GM23248 (cell line): Measurements from ENCODE around the gene IHH.

ENCODE experiments used
- EZH2 ChIP-seq: fragments of 200-600 bp; sonication (generic); IDR thresholded peaks from 2 replicates; pipeline ENCODE4 v1.6.1; 2018; ENCODE audit warnings: antibody characterized with exemption, mild to moderate bottlenecking; ENCODE audit not compliant: insufficient read depth, poor library complexity, severe bottlenecking
- EZH2phosphoT487 ChIP-seq: fragments of 200-600 bp; sonication (generic); IDR thresholded peaks from 2 replicates; pipeline ENCODE4 v1.6.1; 2018; ENCODE audit warnings: antibody characterized with exemption, moderate library complexity, mild to moderate bottlenecking, low read depth; ENCODE audit not compliant: insufficient read depth

DNA sequence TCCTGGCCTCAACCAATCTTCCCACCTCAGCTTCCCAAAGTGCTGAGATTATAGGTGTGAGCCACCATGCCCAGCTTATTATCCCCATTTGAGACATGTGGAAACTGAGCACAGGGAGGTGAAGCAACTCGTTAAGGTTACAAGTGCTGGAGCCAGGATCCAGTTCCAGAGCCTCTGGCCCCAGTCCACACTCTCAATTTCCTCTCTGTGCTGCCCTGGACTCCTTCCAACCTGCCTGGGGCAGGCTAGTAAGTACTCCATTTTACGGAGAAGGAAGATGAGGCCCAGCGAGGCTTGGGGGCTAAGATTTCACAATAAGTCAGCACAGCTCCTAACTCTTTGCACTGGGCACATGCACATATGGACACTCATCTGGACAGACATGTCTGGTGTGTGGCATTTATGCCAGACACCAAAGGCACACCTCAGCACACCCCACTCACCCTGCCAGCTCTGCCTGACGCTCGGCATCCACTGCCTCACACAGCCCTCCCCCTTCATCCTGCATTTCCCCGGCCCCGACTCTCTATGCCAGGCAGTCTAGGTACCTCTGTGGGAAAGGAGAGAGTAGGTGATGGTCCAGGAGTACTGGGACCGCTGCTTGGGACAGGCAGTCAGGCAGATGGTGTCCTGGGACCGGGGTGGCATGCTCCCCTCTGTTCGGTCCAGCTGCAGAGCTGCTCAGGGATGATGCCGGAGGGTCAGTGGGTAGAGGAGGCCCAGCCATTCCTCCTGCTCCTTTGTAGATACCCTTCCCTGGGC, 39.9 kb downstream of the IHH start:
- TF ChIP-seq EZH2phosphoT487 (no peak), EZH2 (no peak)
